ENCODE measurements around the gene SLC10A1.
"Not testable (repeated sequence)": the region's sequence is repeated elsewhere in the genome, so short reads cannot be mapped to it uniquely, and the experiment has no call there.

The SLC10A1 gene

DNA sequence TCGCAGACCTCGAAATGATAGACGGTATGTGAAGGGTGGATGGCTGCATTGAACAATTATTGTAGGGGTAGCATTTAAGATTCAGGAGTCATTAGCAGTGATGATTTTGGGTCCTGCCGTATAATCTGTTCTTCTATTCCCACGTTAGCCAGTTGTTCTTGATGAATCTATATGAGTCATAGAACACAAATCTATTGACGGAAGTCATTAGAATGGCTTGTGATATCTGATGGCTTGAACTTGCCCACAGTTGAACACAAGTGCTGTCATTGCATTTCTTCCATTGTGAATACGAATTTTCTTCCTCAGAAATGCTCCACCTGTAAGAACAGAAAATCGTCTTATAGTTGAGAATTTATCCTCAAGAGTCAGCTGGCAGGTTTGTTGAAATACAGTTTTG, 28.2 kb downstream of the SLC10A1 start:
- DNase-seq = no peak

GRCh38 chr14:69767369-69767999, 29.6 kb downstream of the SLC10A1 start:
- peak; percentile 91 for DNase-seq

DNA sequence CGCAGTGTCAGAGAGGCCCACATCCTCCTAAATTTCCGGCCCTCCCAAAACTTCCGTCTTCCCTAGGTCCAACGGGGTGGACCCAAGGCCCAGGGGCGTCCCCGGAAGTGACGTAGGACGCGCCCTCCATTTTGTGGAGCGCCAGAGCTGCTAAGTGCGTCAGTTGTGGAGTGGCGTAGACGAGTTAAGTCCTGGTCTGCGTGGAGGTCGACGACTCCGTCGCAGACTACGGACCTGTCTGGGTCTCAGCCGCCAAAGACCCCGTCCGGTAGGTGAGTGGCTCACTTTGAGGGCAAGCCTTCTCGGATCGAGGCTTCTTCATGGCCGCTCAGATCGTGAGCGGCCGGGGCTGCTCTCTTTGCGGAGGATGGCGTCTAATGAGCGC, 30.1 kb downstream of the SLC10A1 start, which contains the start of gene SRSF5:
Gene SRSF5 (plus strand): TSS at position 159 of the 385 bp plus-strand sequence. CDS start 1,015 bp downstream, outside the sequence.
- DNase-seq = peak; percentile 98

DNA sequence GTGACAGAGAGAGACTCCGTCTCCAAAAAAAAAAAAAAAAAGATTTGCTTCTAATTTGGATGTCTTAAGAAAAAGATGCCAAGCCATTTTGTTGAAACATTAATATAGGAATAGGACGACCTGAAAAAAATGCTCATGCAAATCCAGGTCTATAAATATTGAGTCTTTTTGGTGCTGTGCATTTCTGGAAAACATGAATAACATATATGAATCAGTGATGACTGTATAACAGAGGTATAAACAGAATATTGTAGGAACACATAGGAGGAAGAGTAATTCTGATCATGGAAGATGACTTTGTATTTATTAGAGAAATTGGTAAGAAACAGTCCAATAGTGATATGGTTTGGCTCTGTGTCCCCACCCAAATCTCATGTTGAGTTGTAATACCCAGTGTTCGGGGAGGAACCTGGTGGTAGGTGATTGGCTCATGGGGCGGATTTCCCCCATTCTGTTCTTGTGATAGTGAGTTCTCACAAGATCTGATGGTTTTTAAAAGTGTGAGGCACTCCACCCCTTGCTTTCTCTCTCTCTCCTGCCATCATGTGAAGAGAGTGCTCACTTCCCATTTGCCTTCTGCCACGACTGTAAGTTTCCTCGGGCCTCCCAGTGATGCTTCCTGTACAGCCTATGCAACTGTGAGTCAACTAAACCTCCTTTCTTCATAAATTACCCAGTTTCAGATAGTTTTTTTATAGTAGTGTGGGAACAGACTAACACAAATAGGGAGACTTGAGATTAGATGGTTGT, 33.1 kb downstream of the SLC10A1 start:
- peak; percentile 18 for DNase-seq

GRCh38 chr14:69760810-69761209, 36.2 kb downstream of the SLC10A1 start:
- DNase-seq = no peak

DNA sequence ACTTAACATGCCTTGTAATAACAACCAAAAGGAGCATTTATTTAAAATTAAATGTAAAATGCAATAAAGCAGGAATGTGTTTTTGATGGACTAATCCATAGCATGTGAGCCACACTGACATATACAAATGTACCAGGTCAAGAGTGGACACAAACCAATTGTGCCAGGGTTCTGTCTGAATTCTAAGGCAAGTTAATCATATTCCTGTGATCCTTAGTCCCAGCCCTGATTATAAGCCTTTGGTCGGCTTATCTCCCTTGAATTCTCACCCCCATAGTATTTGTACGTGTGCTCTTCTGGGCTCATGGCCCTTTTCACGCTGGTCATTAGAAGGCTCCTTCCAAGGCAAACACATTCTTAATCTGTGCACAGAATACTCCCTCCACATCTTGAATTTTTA, 40.7 kb downstream of the SLC10A1 start:
- DNase-seq = no peak

DNA sequence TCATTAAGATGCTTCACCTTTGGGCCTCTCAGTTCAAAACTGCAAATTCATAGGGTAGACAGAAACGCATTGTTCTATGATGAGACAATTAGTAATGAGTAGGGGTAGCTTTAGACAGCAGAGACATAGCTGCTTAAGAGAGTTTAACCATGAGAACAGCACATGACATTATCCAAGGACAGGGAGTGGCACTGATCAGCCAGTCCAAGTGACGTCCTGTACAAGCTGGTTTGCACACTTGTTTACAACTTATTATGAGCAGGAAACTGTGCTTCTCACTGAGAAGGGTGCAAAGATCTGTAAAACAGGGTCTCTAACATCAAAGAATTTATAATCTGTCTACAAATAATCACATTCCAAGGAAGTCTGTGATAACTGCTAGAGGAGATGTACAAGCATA, 41.3 kb downstream of the SLC10A1 start:
- peak; percentile 26 for DNase-seq

- DNase-seq = no peak
Measured at GRCh38 chr14:69755296-69755695, 41.7 kb downstream of the SLC10A1 start.

GRCh38 chr14:69754487-69754886, 42.6 kb downstream of the SLC10A1 start:
- DNase-seq = peak; percentile 91

DNA sequence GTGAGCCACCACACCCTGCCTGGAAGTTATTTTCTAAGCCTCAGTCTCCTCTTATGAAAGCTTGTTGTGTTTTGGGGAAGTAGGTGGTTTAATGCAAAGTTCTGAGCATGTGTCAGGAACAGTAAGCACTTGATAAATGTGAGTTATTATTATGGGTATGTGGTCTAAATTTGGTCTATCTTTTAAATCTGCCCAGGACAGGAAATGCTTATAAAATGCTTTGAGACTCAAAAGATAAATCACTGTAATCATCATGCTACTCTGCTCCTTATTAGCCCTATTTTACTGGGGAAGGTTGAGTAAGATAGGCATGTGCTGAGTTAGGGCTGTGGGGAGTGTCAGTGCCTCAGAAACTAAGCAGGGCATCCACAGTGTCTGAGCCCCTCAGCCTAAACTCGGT, 43.2 kb downstream of the SLC10A1 start:
- DNase-seq = peak; percentile 45

- DNase-seq = no peak
Measured at GRCh38 chr14:69752773-69753172, 44.3 kb downstream of the SLC10A1 start.

DNA sequence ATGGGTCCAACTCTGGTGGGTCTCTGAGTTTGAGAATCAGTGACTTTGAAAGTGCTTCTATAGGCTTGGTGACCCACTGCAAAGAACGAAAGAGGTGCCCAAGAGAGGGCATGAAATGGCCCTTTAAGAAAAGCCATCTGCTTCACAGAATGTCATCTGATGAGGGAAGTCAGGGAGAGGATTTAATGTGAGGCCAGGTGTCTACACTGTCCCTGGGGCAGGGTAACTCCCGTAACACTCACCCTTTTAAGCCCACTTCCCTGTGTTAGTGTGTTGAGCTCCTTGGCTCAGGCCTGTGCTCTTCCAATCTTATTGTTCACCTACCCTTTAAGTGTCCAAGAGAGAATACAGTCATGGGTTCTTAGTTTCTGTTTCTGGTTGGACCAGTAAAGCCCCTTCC, 46.5 kb downstream of the SLC10A1 start:
- no peak for DNase-seq

GRCh38 chr14:69749956-69750355, 47.1 kb downstream of the SLC10A1 start:
- DNase-seq = no peak

GRCh38 chr14:69741055-69741454, 56.0 kb downstream of the SLC10A1 start:
- DNase-seq = no peak

DNA sequence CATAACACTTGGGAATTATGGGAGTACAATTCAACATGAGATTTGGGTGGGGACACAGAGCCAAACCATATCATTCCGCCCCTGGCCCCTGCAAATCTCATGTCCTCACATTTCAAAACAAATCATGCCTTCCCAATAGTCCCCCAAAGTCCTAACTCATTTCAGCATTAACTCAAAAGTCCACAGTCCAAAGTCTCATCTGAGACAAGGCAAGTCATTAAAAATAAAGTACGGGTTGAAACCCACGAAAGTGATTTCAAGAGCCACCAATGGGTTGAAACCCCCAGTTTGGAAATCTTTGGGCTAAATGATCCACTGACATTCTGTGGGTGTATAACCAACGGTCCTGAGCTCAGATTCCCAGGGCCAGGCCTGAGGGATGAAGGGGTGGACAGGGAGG, 60.6 kb downstream of the SLC10A1 start:
- not testable (repeated sequence) for DNase-seq

DNA sequence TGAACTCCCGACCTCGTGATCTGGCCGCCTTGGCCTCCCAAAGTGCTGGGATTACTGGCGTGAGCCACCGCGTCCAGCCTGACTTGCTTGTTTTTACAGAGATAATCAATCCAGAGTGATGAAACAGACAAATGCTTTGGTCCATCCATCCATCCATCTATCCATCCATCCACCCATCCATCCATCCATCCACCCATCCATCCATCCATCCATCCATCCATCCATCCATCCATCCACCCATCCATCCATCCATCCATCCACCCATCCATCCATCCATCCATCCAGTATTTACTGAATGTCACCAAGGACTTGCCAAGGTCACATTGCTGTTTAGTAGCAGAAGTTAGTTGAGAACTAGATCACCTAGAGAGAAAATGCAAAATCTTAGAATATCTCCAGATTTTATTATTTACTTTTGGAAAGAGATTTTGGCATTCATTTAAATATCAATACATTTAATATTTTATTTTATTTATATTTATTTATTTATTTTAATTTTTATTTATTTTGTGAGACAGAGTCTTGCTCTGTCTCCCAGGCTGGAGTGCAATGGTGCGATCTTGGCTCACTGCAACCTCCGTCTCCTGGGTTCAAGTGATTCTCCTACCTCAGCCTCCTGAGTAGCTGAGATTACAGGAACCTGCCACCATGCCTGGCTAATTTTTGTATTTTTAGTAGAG, 65.0 kb downstream of the SLC10A1 start:
- not testable (repeated sequence) for DNase-seq

DNA sequence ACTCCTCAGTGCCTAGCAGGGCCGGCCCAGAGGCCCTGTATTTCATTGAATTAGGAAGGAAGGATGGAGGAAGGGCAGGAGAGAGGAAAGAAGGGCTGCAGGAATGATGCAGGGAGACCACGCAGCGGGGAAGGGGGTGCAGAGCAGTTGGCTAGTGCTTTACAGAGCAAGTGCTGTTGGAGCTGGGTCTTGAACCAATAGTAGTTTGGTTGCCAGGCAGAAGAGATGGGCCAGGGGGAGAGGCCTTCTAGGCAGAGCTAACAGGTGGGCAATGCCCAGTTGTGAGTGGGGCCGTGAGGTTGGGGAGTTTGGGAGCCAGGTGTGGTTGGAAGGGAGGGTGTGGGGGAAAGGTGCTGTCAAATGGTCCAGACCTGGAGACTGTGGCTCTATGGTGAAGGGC, 69.2 kb downstream of the SLC10A1 start:
- DNase-seq = no peak

GRCh38 chr14:69726761-69727511, 70.1 kb downstream of the SLC10A1 start:
- DNase-seq = peak; percentile 82

Measured in hematopoietic multipotent progenitor cell treated with erythropoietin and hydrocortisone succinate and interleukin-3 and kit ligand, for 8 days (in vitro differentiated cells).